Aorta (tissue), 5 donors: ENCODE measurements around the gene LYSMD2. TPM values are rescaled to one million over a fixed set of nuclear protein-coding genes. Genes with fewer than 3 reads are reported as not detected.

Experiments used
- ATAC-seq: fragments of 200-7000 bp; cut with Tn5 transposase; one replicate; pipeline ENCODE4 v1.9.1; 2022; ENCODE audit warnings: moderate library complexity; ENCODE audit not compliant: low FRiP score
- DNase-seq, 2 donors: peaks; one replicate each; pipeline ENCODE4 v3.0.0-alpha.2; 2020
- H3K27ac ChIP-seq, 2 donors: one replicate each; pipeline ENCODE4 v1.5.1; 2013; ENCODE audit warnings: low read length in 2 of 2, mild to moderate bottlenecking in 2 of 2, moderate library complexity in 2 of 2, control low read depth in 1 of 2, inconsistent platforms in 1 of 2, low read depth in 1 of 2
- H3K27me3 ChIP-seq, 2 donors: one replicate each; pipeline ENCODE4 v1.6.1; 2013; ENCODE audit warnings: control low read depth in 1 of 2, low read length in 1 of 2, mild to moderate bottlenecking in 1 of 2, moderate library complexity in 1 of 2; ENCODE audit not compliant: insufficient read depth in 2 of 2, control insufficient read depth in 1 of 2
- H3K36me3 ChIP-seq, 2 donors: one replicate each; pipeline ENCODE4 v1.6.1; 2013; ENCODE audit warnings: control low read depth in 1 of 2, low read length in 1 of 2, mild to moderate bottlenecking in 1 of 2; ENCODE audit not compliant: insufficient read depth in 2 of 2, control insufficient read depth in 1 of 2
- H3K4me1 ChIP-seq, 2 donors: one replicate each; pipeline ENCODE4 v1.6.1; 2013; ENCODE audit warnings: low read length in 2 of 2, control low read depth in 1 of 2, mild to moderate bottlenecking in 1 of 2, moderate library complexity in 1 of 2; ENCODE audit not compliant: insufficient read depth in 2 of 2, control insufficient read depth in 1 of 2
- H3K4me3 ChIP-seq, 2 donors: one replicate each; pipeline ENCODE4 v1.5.1; 2013; ENCODE audit warnings: low read length in 2 of 2, control low read depth in 1 of 2, mild to moderate bottlenecking in 1 of 2
- H3K9me3 ChIP-seq: one replicate; pipeline ENCODE4 v1.6.1; 2013; ENCODE audit warnings: mild to moderate bottlenecking, low read length; ENCODE audit not compliant: control insufficient read depth
- WGBS, 2 donors: extraction: QIAGEN DNeasy Blood & Tissue Kit; methylation state at CpG; one replicate each; pipeline ENCODE4 v1.1.7; 2013; 5-methylcytosine and 5-hydroxymethylcytosine counted together
- intact Hi-C, 2 donors: fragments of 100-400 bp; cut with DNase I; formaldehyde crosslinking; loops; one replicate each; pipeline versions ENCODE4 v1.14.2 to v1.15.0; 2022
- polyA plus RNA-seq, 2 donors: library from polyadenylated mRNA; stranded (reverse); fragments of 200-250 nt; gene quantifications; one replicate each; pipeline ENCODE4 v1.2.3, GENCODE V29; 2013
- total RNA-seq, 2 donors: library from RNA; stranded (reverse); fragmentation: NEBNext Ultra II Directional; extraction: Animal tissue kit (Norgen Biotek cat#: 25700); gene quantifications; one replicate each; pipeline ENCODE4 v1.2.1, GENCODE V29; 2021
- donor health status: healthy with polysubstance abuse.
- donor health status: Bipolar disorder and iron deficiency.
- donor health status: DM: no; HTN: no; CAD: no.
- donor health status: DM: no; HTN: no; CAD: no.
- donor health status: DM: yes; HTN: yes; CAD: no.

LYSMD2 gene
- total and polyA plus RNA-seq, 4 donors: 9.7 to 14.3 (median 11.4) TPM

DNA sequence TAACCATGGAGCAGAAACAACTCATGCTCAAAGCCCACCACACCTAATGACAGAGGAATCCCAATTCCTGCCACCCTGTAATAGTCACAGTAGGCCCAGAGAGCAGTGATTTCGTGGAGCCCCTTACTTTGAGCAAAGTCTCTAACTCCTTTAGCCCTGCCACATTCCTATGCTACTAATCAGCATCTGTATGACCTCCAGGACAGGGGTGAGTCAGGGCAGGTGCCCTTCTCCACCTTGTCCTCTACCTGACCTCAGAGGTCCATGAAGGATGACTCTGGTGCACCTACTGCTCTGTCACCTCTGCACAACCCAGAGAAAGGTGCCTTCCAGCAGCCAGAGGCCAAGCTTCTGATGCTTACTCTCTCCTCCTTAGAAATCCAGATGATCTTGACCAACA is 62.2 kb downstream of the LYSMD2 start:
- intact Hi-C loops: loop anchor here in 1 of 2 donors (5.0 kb wide), 1 partner anchor 267 kb away; no protein-coding TSS in a partner anchor
- no peak for ATAC-seq
- H3K9me3 ChIP-seq: peaks cover 2% of the 10 kb centered on the region
- H3K4me1 ChIP-seq: no peaks in the 10 kb centered on the region
- DNase-seq: no peak
- H3K27me3 ChIP-seq: no peaks in the 10 kb centered on the region
- H3K4me3 ChIP-seq: no peak overlapping the region
- no peak overlapping the region for H3K27ac ChIP-seq
- WGBS, 2 donors: 24 to 29% methylated on average over 1 of the region's 1 CpG
- no peaks in the 10 kb centered on the region for H3K36me3 ChIP-seq

Other genes starting within 250 kb of the LYSMD2 start
- gene DMXL2, start 114.9 kb downstream of the LYSMD2 start, total RNA-seq: 10 to 100 TPM; 23.3 to 52.5 TPM
- 10 to 100 TPM in 1 of 2 donors, 1 to 10 TPM in 1; 7.1 to 15.5 TPM for gene DMXL2, start 114.9 kb downstream of the LYSMD2 start, polyA plus RNA-seq
- not detected for gene SCG3, start 56.2 kb downstream of the LYSMD2 start, total RNA-seq
- under 1 TPM in 1 of 2 donors, not detected in 1; 0.15 TPM for gene SCG3, start 56.2 kb downstream of the LYSMD2 start, polyA plus RNA-seq
- 10 to 100 TPM; 17.8 to 33.1 TPM for gene TMOD2, start 13.9 kb upstream of the LYSMD2 start, total RNA-seq
- gene TMOD2, start 13.9 kb upstream of the LYSMD2 start, polyA plus RNA-seq: 1 to 10 TPM; 2.3 to 5.8 TPM
- 10 to 100 TPM; 47.8 to 57.3 TPM for gene TMOD3, start 92.0 kb upstream of the LYSMD2 start, total RNA-seq
- 10 to 100 TPM; 11.0 to 11.6 TPM for gene TMOD3, start 92.0 kb upstream of the LYSMD2 start, polyA plus RNA-seq
- gene LEO1, start 234.1 kb upstream of the LYSMD2 start, total RNA-seq: 1 to 10 TPM; 8.4 to 9.5 TPM
- gene LEO1, start 234.1 kb upstream of the LYSMD2 start, polyA plus RNA-seq: 10 to 100 TPM in 1 of 2 donors, 1 to 10 TPM in 1; 7.4 to 10.3 TPM